Measurements from ENCODE around the gene FOSL1.

The FOSL1 gene

GRCh38 chr11:65883786-65884715, 16.1 kb downstream of the FOSL1 start:
- H3K27ac ChIP-seq = no peak overlapping the region
- TF ChIP-seq CTCF (conservative IDR thresholded peaks at IDR 0.05) (no peak), ZFX (IDR thresholded peaks at IDR 0.05) (no peak)

- TF ChIP-seq ZFX (IDR thresholded peaks at IDR 0.05) (no peak), CTCF (conservative IDR thresholded peaks at IDR 0.05) (no peak)
- no peak overlapping the region for H3K27ac ChIP-seq
These were observed 17.0 kb downstream of the FOSL1 start for GRCh38 chr11:65883058-65883761.

- H3K27ac ChIP-seq = no peak overlapping the region
- no peak for TF ChIP-seq ZFX (IDR thresholded peaks at IDR 0.05)
- no peak for TF ChIP-seq CTCF (conservative IDR thresholded peaks at IDR 0.05)
These were observed 17.8 kb downstream of the FOSL1 start for GRCh38 chr11:65882120-65883057.

GRCh38 chr11:65880844-65881421, 19.3 kb downstream of the FOSL1 start:
- H3K27ac ChIP-seq = no peak overlapping the region
- TF ChIP-seq ZFX (IDR thresholded peaks at IDR 0.05) = no peak
- TF ChIP-seq CTCF (conservative IDR thresholded peaks at IDR 0.05) = no peak

GRCh38 chr11:65880027-65880426, 20.2 kb downstream of the FOSL1 start:
- TF ChIP-seq ZFX (IDR thresholded peaks at IDR 0.05) = no peak
- no peak for TF ChIP-seq CTCF (conservative IDR thresholded peaks at IDR 0.05)
- H3K27ac ChIP-seq = no peak overlapping the region

- no peak for TF ChIP-seq CTCF (conservative IDR thresholded peaks at IDR 0.05)
- no peak within 1 kb of the TSS for H3K27ac ChIP-seq
These were observed 20.6 kb downstream of the FOSL1 start, which contains the start of gene CTSW for GRCh38 chr11:65879617-65880016. CTSW (plus strand) TSS chr11:65879837; CDS start chr11:65879855, 18 bp downstream.

Data from C4-2B (cell line).